ENCODE data around the gene OR1I1.

Gene OR1I1

GRCh38 chr19:15098460-15098859 lies 16.4 kb downstream of the OR1I1 start:
- DNase-seq (ENCODE audit: low spot score): no peak

- DNase-seq (ENCODE audit: low spot score): no peak
Observed at GRCh38 chr19:15099017-15099582, 17.1 kb downstream of the OR1I1 start.

- no peak for DNase-seq (ENCODE audit: low spot score)
Observed at GRCh38 chr19:15101479-15102082, 19.6 kb downstream of the OR1I1 start.

- DNase-seq (ENCODE audit: low spot score): no peak
Observed at GRCh38 chr19:15104003-15104402, 22.0 kb downstream of the OR1I1 start.

GRCh38 chr19:15104411-15104810 lies 22.4 kb downstream of the OR1I1 start:
- DNase-seq (ENCODE audit: low spot score): no peak

- DNase-seq (ENCODE audit: low spot score): no peak
Observed at GRCh38 chr19:15105044-15105443, 23.0 kb downstream of the OR1I1 start.

GRCh38 chr19:15107061-15108010 lies 25.3 kb downstream of the OR1I1 start, which contains the start of gene SYDE1:
Gene SYDE1, plus strand, starts transcription at chr19:15107401. Its CDS starts 33 bp downstream, at chr19:15107434.
- DNase-seq (ENCODE audit: low spot score): peak; percentile 61

GRCh38 chr19:15108145-15108844 lies 26.3 kb downstream of the OR1I1 start:
- no peak for DNase-seq (ENCODE audit: low spot score)

- DNase-seq (ENCODE audit: low spot score): no peak
Observed at GRCh38 chr19:15108845-15109767, 27.1 kb downstream of the OR1I1 start.

- no peak for DNase-seq (ENCODE audit: low spot score)
Observed at GRCh38 chr19:15109768-15110417, 27.9 kb downstream of the OR1I1 start.

GRCh38 chr19:15110418-15110815 lies 28.4 kb downstream of the OR1I1 start:
- DNase-seq (ENCODE audit: low spot score): no peak

- DNase-seq (ENCODE audit: low spot score): no peak
Observed at GRCh38 chr19:15111758-15112157, 29.7 kb downstream of the OR1I1 start.

- no peak for DNase-seq (ENCODE audit: low spot score)
Observed at GRCh38 chr19:15112385-15112784, 30.4 kb downstream of the OR1I1 start.

GRCh38 chr19:15113245-15114152 lies 31.5 kb downstream of the OR1I1 start:
- DNase-seq (ENCODE audit: low spot score): no peak

GRCh38 chr19:15114153-15114540 lies 32.1 kb downstream of the OR1I1 start:
- DNase-seq (ENCODE audit: low spot score): no peak

- DNase-seq (ENCODE audit: low spot score): no peak
Observed at GRCh38 chr19:15115080-15115479, 33.1 kb downstream of the OR1I1 start.

- no peak for DNase-seq (ENCODE audit: low spot score)
Observed at GRCh38 chr19:15115762-15116615, 34.0 kb downstream of the OR1I1 start.

GRCh38 chr19:15116856-15117255 lies 34.8 kb downstream of the OR1I1 start:
- DNase-seq (ENCODE audit: low spot score): no peak

GRCh38 chr19:15118248-15118647 lies 36.2 kb downstream of the OR1I1 start:
- DNase-seq (ENCODE audit: low spot score): no peak

Measured in HuH-7 (cell line).